GM19452 (cell line): ENCODE data around the gene SIGLEC10.
"Not testable (repeated sequence)": the region's sequence is repeated elsewhere in the genome, so short reads cannot be mapped to it uniquely, and the experiment has no call there.

Experiments used
- ATAC-seq: cut with Tn5 transposase; IDR thresholded peaks from one replicate; pipeline ENCODE4 v1.9.1; 2021; ENCODE audit not compliant: unreplicated experiment

Gene SIGLEC10

GRCh38 chr19:51440846-51441409, 23.5 kb upstream of the SIGLEC10 start:
- ATAC-seq: no peak

- ATAC-seq: no peak
These were observed 22.6 kb upstream of the SIGLEC10 start for GRCh38 chr19:51440052-51440451.

- no peak for ATAC-seq
These were observed 21.6 kb upstream of the SIGLEC10 start for GRCh38 chr19:51439021-51439465.

GRCh38 chr19:51434456-51434855, 17.0 kb upstream of the SIGLEC10 start:
- ATAC-seq: no peak

GRCh38 chr19:51433043-51433442, 15.6 kb upstream of the SIGLEC10 start:
- ATAC-seq: no peak

- no peak for ATAC-seq
These were observed 13.7 kb upstream of the SIGLEC10 start for GRCh38 chr19:51431124-51431523.

GRCh38 chr19:51430221-51430620, 12.8 kb upstream of the SIGLEC10 start:
- no peak for ATAC-seq

- ATAC-seq: no peak
These were observed 9.8 kb upstream of the SIGLEC10 start for GRCh38 chr19:51427201-51427600.

GRCh38 chr19:51422053-51422448, 4.6 kb upstream of the SIGLEC10 start:
- no peak for ATAC-seq

GRCh38 chr19:51421229-51422052, 4.0 kb upstream of the SIGLEC10 start:
- no peak for ATAC-seq

- not testable (repeated sequence) for ATAC-seq
These were observed 3.1 kb upstream of the SIGLEC10 start for GRCh38 chr19:51420511-51420910.

GRCh38 chr19:51418707-51419106, 1.3 kb upstream of the SIGLEC10 start:
- no peak for ATAC-seq

GRCh38 chr19:51417810-51418157, 342 bp upstream of the SIGLEC10 start:
- peak; percentile 24 for ATAC-seq

GRCh38 chr19:51416422-51416821, 1.0 kb downstream of the SIGLEC10 start:
- ATAC-seq: not testable (repeated sequence)

- no peak for ATAC-seq
These were observed 2.3 kb downstream of the SIGLEC10 start for GRCh38 chr19:51415187-51415586.

- ATAC-seq: no peak
These were observed 6.3 kb downstream of the SIGLEC10 start for GRCh38 chr19:51410950-51411748.

GRCh38 chr19:51407511-51408131, 9.8 kb downstream of the SIGLEC10 start:
- ATAC-seq: no peak

- no peak for ATAC-seq
These were observed 15.3 kb downstream of the SIGLEC10 start for GRCh38 chr19:51402117-51402516.

- not testable (repeated sequence) for ATAC-seq
These were observed 17.5 kb downstream of the SIGLEC10 start for GRCh38 chr19:51399936-51400335.

- no peak for ATAC-seq
These were observed 18.2 kb downstream of the SIGLEC10 start for GRCh38 chr19:51399231-51399630.

- no peak for ATAC-seq
These were observed 19.2 kb downstream of the SIGLEC10 start for GRCh38 chr19:51398096-51398704.
